ENCODE results near the gene DKC1.
"Not testable (repeated sequence)": the region's sequence is repeated elsewhere in the genome, so short reads cannot be mapped to it uniquely, and the experiment has no call there.

DKC1 gene

DNA sequence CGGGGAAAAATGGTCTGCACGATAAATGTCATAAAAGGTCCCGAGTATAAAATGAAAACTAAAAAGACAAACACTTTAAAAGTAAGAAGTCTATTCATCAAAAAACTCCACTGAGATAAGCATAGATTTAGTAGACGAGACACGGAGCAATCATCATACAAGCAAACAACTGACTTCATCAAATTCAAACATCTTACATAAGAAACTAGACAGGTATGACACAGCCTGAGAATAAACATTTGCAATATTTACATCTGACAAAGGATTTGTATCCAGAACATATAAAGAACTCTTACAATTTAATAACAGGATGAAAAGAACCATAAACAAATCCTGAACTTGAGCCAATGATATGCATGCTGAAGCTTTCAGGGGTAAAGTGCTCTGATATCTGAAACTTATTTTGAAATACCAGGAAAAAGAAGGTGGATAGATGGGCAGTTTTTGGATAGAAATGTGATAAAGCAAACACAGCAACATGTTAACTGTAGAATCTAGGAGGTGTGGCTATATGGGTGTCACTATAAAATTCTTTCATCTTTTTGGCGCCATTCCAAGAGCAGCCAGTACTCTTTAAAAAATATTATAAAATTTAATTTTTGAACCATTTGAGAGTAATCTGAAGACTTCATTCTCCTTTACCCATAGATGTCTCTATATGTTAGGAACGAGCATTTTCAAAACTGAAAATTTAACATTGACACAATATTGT lies 30.6 kb downstream of the DKC1 start:
- DNase-seq = no peak

DNA sequence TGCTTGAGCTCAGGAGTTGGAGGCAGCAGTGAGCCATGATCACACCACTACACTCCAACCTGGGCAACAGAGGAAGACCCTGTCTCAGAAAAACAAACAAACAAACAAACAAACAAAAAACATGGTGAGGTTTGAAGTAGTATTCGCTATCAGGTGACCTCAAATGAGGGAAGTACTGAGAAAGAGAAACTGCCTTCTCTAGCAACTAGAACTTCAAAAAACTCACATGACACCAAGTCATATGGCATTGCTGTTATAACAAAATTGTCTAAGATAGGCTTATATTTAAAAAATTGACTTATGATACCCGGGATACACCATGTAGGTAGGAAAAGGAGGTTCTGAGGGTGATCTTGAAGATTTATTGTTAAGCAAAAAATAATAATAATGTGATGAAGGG lies 32.4 kb downstream of the DKC1 start:
- no peak for DNase-seq

DNA sequence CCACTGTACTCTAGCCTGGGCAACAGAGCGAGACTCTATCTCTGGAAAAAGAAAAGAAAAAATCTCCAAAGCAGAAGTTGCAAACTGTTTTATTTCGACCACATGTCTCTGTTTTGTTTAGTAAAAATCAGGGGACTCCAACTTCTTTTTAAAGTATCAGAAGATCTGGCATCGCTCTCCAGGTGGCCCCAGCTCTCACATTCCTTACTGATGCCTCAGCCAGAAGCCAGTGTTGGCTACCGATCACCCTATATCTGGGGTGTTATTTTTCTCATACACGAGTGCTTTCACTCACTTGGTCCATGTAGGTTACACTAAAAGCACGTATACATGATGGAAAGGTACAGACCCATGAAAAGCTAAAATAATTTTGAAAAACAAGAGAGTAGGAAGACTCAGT lies 34.3 kb downstream of the DKC1 start:
- DNase-seq = no peak

DNA sequence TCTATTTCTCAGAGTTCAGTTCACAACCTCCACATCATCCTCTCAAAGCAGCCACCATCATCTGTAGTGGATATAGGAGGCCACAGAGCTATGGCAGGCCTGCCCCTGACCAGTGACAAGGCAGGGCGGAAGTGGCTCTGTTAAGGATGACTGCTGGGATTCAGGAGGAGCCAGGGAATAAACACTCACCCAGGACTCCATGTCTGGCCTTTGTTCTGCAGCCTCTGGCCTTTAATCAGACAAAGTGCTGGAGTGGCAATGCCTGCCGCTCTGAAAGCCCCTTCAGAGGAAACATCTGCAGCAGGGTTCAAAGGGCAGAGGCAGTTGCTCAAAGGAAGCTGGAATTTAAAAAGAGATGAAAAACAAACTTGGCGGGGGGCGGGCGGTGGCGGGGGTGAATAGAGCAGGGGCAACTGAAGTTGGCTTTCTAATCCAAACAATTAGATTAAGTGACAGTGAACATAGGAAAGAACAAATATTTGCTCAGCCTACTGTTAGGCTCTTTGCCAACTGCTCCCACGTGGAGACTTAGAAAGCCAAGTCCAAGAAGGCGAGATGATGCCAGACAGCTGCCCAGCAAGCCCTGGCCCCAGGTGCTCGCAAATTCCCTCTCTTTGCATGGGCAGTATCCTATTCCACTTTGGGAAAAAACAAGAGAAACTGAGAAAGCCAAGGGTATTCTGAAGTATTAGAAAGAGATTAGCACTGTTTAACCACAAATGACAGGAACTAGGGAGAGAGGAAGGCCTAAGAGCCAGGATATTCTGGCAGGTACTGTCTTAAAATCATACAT lies 37.1 kb downstream of the DKC1 start:
- no peak for DNase-seq

DNA sequence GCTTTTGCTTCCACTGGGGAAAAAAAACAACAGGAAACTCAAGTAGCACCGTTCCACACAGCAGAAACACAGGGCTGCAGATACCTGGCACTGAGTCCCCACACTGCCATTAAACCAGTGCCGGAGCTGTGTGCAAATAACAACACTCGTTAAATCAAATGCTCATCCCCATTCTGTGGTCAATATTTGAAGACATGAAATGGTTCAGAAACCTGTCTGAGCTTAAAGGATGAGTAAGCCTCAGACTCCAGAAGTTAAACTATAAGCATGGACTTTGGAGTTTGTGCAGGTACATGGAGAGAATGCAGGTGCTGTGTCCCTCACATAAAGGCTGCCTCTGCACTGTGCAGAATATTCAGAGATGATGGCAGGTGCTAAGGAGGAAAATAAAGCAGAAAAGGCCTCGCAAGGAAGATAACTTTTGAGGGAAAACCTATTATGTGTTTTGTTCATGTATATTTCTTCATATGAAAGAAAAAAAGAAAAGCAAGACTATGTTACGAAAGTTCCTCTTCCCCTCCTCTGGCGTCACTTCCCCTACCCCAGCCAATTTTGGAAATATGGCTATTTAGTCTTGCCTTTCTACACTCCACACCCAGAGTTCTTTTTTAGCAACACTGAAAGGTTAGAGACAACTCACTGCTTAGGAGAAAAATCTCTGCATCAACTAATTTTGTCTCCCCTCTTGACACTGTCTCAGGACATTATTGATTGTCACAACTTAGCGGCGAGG lies 38.0 kb downstream of the DKC1 start:
- no peak for DNase-seq

DNA sequence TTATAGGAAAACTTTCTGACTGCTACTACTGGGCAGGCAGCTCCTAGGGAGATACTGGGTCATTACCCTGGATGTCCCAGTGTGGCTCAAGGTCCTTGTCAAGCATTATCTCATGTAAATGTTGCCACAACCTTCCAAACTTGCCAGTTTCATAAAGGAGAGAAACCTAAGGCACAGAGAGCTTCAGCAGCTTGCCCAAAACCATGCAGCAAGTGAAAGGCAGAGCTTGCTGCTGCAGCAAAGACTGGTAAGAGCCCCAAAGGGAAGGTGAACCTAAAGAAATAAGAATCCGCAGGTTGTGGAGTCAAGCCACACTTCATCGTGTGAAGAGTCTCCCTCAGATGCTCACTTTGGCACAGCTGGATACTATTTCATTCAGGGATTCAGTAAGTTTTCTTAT lies 40.3 kb downstream of the DKC1 start:
- DNase-seq = no peak

DNA sequence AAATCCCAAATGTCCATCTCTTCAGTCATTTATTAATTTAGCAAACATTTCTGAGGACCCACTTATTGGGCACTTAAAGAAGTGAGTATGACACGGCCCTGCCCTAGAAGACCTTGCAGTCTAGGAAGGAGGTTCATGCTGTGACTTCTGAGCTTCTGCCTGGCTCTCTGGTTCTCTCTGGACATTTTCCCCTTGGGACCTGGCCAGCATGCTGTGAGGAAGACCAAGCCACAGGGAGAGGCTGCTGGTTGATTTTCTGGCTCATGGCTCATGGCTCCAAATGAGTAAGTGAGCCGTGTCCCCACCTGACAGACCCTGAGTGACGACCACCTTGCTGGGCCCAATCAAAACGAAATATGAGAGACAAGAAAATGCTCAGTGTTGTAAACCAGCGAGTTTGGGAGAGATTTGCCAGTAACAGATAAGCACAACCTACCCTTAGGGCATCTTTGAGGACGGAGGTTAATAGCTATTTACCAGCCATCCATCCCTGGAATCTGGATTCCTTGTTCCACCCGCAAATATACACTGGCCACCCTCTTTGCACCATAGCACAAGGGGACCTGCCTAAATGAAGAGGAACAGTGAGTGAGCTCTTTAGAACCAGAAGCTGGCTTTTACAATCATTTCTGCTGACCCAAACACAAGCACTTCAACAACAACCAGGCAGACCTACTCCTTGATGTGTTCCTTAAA lies 41.7 kb downstream of the DKC1 start:
- DNase-seq = no peak

DNA sequence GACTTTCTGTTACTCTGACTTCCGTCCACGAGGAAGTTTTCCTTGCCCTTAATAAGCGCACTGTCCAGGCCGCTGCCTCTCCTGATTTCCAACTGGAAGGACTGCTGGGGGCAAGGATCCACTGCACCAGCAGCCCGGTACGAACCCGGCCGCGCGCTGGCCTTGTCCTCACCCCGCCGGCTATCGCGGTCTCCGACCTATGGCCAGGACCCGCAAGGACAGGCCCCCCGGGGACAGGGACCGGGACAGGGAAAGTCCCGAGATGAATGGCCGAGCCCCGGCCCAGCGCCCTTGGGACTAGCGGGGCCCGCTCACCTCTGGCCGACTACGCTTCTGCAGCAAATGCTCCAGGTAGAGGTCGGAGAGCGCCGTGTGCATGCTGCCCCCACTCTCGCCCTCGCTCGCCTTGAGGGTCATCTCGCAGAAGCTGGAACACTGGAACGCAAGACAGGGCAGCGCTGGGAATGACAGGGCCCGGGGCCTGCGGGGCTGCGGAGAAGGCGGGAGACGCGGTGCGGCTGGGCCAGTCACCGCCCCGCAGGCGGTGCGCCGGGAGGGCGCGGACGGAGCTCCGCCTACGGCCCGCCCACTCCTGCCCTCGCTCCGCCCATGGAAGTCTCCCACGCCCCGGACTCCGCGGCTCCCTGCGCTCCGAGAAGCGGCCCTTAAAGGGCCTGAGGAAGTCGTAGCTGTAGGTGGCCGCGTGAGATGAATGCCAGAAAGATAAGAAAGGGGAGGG lies 42.5 kb downstream of the DKC1 start, which contains the start of gene MPP1:
Gene MPP1 (minus strand): TSS at position 529 of the 739 bp plus-strand sequence. CDS start 112 bp downstream, at position 417.
- DNase-seq = peak; percentile 70

DNA sequence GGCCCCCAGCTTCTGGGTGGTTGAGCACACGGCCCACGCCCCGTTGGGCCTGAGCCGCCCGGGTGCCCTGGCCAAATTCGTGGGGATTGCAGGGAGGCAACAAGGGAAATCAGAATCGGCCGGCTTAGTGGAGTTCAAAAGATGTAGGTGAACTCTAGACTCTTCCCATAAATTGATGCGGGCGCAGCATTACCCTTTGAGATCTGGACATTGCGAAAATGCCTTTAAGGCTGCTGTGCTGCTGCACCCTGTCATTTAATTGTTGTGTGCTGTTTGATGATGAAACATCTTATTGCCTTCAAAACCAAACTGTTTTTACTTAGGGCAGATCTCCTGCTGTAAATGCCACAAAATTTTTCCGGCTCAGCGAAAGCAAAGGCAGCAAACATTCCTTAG lies 43.0 kb downstream of the DKC1 start:
- DNase-seq = no peak

DNA sequence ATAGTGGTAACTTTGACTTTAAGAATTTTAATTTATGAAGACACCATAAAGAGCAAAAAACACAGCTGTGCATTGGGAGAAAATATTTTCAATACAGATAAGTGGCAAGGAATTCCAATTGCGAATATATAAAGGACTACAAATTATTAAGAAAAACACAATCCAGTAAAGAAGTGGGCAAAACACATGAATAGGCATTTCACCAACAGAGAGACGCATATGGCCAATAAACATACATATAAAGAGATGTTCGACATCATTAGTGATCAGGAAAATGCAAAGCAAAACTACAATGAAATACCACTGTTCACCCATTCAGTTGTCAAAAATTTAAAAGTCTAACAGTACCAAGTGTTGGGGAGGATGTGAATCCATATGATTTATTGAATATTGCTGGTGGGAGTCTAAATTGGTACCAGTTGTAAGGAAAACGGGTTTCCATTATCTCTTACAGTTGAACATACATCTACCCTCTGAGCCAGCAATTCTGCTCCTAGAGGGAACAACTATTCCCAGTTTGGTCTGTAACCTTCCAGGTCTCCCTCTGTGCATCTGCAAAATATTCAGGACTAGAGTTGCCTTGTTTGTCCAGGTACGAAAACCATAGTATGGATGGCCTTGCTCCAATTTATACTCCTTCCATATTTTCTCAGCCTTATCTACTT lies 44.3 kb downstream of the DKC1 start:
- DNase-seq = no peak

DNA sequence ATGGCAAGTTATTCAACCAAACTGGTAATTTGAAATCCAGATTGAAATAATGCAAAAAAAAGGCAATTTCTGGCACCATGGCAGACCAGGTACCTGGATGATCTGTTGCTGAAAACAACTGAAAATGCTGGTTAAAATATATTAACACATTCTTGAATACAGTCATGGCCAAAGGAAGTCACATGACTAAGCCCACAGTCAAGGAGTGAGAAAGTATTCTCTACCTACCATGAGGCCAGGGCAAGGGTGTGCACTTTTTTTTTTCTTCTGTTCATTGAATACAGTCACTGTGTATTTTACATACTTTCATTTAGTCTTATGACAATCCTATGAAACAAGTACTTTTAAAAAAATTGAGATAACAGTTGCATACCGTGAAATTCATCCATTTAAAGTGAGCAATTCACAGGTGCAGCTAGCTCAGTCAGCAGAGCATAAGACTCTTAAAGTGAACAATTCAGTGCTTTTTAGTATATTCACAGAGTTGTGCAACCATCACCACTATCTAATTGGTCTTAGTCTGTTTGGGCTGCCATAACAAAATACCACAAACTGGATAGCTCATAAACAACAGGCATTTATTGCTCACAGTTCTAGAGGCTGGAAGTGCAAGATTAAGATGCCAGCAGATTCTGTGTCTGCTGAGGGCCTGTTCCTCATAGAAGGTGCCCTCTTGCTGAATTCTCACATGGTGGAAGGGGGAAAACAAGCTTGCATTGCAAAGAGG lies 47.4 kb downstream of the DKC1 start:
- DNase-seq = no peak

DNA sequence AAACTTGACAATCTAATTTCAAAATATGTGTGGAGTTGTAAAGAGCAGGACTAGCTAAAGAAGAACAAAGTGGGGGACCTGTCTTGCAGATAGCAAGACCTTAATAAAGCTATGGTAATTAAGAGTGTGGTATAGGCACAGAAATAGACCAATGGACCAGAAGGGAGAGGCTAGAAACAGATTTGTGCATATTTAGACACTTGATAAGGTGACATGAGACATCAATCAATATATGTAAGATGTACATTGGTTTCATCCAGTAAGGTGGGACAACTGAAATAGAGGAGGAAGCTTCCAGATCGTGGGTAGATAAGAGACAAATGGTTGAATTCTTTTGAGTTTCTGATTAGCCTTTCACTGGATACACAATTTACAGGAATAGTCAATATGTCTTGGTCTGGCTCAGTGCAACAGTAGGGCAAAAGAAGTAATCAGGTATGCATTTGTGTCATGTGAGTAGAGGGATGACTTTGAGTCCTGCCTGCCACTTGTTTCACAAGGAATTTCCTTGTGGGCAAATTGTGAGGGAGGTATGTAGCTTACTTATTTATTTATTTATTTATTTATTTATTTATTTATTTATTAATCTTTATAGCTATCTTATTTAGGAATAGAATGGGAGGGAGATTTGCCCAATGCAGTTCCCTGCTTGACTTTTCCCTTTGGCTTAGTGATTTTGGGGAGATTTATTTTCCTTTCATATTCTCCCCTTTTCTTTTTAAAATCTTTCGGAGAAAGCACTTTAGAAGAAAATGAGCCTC lies 49.9 kb downstream of the DKC1 start:
- no peak for DNase-seq

DNA sequence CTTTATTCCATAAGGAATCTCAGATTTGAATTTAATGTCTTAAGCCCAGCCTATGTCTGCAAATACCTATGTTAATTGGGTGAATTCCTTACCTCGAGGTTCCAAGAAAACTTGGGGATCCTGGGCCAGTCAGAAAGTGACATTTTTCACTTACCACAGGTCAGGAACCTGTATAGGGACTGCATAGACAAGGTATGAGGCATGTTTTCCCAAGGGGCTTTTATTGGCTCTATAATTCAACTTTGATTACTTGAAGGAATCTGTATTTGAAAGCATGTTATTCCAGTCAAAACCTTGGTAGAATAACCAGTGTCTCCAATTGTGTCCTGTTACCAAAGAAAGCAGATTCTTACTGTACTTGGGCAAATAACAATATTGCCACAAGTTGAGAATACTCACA lies 51.1 kb downstream of the DKC1 start:
- no peak for DNase-seq

DNA sequence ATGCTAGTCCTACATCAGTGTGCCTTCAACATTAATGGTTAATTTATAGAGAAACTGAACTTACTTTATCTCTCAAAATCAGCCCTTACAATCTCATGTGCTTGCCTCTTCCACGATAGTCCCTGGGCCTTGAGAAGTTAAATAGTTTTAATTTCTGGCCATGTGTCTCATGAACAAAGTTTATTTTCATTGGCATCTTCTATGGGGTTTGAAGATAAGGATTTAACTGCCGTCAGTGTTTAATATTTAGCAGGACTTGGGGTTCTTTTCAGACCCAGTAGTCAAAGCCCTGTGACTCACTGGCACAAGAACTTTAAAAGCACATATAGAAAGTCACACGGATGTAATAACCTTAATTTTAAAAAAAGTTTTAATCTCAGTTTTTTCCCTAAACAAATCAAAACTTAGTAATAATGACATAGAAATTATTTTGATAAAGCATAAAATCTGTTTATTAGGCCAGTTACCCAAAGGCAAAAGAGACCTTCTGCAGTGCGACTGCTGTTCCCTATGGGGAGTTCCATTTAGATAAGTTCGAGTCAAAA lies 52.7 kb downstream of the DKC1 start:
- no peak for DNase-seq

DNA sequence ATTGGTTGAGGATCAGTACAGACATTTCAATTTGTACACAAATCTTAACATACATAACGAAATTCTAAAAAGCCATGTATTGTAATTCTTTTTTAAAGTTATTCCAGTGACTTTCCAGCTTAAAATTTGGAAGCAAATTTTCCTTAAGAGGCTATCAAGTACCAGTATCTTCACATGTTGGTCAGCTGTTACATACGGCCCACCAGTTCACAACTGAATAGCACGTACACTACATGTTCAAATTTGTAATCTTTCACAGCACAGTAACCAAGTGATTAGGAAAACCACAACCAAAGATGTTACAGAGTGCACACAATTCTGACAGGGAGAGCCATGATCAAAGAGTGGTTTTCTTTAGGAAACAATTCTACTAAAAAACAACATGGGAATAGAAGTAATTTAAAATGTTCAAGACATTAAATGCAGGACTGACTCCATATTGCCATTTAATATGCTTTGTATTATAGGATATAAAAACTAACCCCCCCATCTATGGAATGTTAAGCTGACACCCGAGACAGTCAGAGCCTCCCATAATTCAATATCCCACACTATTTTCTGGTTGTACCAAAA lies 53.7 kb downstream of the DKC1 start:
- not testable (repeated sequence) for DNase-seq

DNA sequence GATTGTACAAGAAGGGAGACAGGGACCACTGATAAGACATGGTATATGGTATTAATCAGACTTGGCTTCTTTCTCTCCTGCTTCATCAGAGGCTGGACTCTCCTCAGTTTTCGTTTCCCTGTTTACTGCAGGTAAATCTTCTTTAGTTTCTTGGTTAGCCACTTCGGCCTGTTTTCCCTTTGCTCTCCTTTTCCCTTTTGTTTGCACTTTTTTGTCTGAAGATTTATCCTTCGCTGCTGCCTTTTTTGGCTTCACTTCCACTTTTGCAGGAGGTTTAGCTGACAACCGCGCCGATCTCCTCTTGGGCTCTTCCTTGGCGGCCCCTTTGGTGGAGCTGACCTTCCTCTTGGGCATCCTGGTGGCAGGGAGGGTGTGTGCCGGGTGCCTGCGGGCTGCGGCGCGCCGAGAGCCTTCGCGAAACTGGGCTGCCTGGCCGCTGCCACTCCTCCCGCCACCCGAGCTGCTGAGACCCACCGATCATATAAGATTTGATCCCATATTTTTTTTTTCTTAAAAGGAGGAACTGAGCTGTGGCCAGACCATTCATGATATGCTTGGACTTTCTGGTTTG lies 54.5 kb downstream of the DKC1 start:
- DNase-seq = not testable (repeated sequence)

DNA sequence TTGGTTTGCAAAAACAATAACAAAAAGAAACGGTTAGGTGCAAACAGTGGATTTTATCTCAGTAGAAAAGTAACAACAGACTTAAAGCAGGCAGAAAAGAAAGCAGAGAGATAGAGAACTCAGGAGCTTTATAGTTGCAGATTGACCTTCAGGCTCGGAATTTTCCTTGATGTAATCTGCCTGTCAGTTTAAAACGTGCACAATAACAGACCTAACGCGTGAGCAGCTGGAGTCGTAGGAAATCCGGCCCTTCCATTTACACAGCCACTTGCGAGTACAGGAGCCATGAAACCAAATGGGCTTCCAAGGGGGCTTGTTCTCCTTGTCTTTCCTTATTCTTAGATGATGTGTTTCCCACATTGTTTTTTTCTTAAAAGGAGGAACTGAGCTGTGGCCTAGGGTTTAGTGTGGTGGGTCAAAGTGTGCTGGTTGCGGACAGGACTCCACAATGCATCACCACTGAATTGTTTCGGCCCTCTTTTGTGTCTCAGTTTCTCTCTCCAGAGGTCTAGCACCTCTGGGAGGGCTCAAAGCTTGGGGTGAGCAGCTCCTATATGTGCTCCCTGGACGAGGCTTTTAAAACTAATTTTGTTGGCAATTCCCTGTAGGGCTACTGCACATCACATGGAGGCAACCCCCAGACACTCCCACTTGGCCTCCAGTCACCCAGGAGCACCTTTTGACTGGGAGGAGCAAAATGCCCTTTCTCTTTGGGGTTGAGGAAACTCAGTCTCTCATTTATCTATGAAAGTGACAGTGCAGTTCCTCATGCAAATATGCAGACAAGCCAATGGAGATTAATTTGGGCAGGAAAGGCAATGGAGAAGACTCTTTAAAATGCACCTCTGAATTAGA lies 56.5 kb downstream of the DKC1 start:
- DNase-seq = no peak

DNA sequence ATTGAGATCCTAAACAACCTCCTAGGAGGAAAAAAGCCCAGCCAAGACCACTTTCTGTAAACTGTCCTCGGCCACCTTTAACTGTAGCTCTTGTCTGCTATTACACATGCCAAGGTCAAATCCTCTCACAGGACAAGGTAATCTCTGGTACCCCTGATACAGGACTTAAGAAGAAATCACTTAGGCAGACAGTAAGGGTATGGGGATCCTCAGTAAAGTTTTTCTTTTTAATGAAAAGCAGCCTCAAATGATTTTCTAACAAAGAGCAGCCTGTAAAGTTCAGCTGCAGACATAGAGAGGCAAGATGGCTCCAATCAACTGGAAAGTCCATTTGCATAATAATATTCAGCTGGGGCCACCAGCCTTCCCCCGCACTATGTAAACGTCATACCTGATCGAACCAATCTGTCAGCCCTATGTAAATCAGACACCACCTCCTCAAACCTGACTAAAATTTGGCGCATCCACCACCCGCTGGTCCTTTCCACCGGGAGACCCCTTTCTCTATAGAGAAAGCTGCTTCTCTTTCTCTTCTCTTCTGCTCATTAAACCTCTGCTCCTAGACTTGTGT lies 57.2 kb downstream of the DKC1 start:
- DNase-seq = no peak

Measured in activated effector memory CD4-positive, alpha-beta T cell treated with Interleukin-2 at 50 U/mL for 16 hours (primary cell).